ENCODE results near the gene KRT39.
"Not testable (repeated sequence)": the region's sequence is repeated elsewhere in the genome, so short reads cannot be mapped to it uniquely, and the experiment has no call there.

The KRT39 gene

GRCh38 chr17:40937384-40937819 is 29.3 kb downstream of the KRT39 start, which contains the start of gene KRT23:
TSS of gene KRT23 (minus strand) at chr17:40937646. CDS start at chr17:40936603, 1,043 bp downstream.
- peak in 2 of 3 experiments; percentile 47 to 74 for DNase-seq

GRCh38 chr17:40936976-40937375 is 29.8 kb downstream of the KRT39 start:
- DNase-seq, result no peak

- no peak for DNase-seq
Observed at GRCh38 chr17:40936437-40936971, 30.2 kb downstream of the KRT39 start.

- no peak for DNase-seq
Observed at GRCh38 chr17:40935624-40936023, 31.1 kb downstream of the KRT39 start.

- DNase-seq, result no peak
Observed at GRCh38 chr17:40932608-40933007, 34.1 kb downstream of the KRT39 start.

- DNase-seq, result no peak
Observed at GRCh38 chr17:40931311-40931710, 35.4 kb downstream of the KRT39 start.

- DNase-seq, result no peak
Observed at GRCh38 chr17:40926341-40926740, 40.4 kb downstream of the KRT39 start.

- DNase-seq, result peak in 1 of 3 experiments; percentile 6
Observed at GRCh38 chr17:40922239-40922638, 44.5 kb downstream of the KRT39 start.

GRCh38 chr17:40921026-40921425 is 45.7 kb downstream of the KRT39 start:
- DNase-seq, result no peak

- DNase-seq, result not testable (repeated sequence)
Observed at GRCh38 chr17:40917116-40917515, 49.6 kb downstream of the KRT39 start.

- no peak for DNase-seq
Observed at GRCh38 chr17:40916366-40916765, 50.4 kb downstream of the KRT39 start.

- DNase-seq, result no peak
Observed at GRCh38 chr17:40915721-40916256, 51.0 kb downstream of the KRT39 start.

GRCh38 chr17:40915199-40915661 is 51.5 kb downstream of the KRT39 start:
- DNase-seq, result no peak

- DNase-seq, result no peak
Observed at GRCh38 chr17:40914075-40914855, 52.5 kb downstream of the KRT39 start.

- DNase-seq, result peak in 1 of 3 experiments; percentile 19
Observed at GRCh38 chr17:40912486-40913210, 54.1 kb downstream of the KRT39 start.

- DNase-seq, result no peak
Observed at GRCh38 chr17:40910441-40910841, 56.3 kb downstream of the KRT39 start.

- DNase-seq, result no peak
Observed at GRCh38 chr17:40909755-40910154, 57.0 kb downstream of the KRT39 start.

GRCh38 chr17:40909351-40909750 is 57.4 kb downstream of the KRT39 start:
- peak; percentile 76 to 94 (median 77) for DNase-seq
